GM23338 (cell line): ENCODE results near the gene MICAL2.

Experiments
- CREB1 ChIP-seq: fragments of 250-450 bp; sonication (Bioruptor Pico); IDR thresholded peaks from 2 replicates; pipeline ENCODE4 v1.5.0; 2020; ENCODE audit warnings: low read depth, mild to moderate bottlenecking, moderate library complexity
- CTCF ChIP-seq, 2 experiments: fragments of 200-600 bp in 1 of 2; sonication (generic) in 1 of 2; conservative IDR thresholded peaks; 2 replicates each; pipeline versions ENCODE4 v1.5.1 to v1.6.1; 2016 to 2017; ENCODE audit warnings: antibody characterized with exemption in 2 of 2, low read depth in 2 of 2, mild to moderate bottlenecking in 2 of 2, moderate library complexity in 1 of 2
- ETS1 ChIP-seq: IDR thresholded peaks from 2 replicates; pipeline ENCODE4 v1.6.1; 2016; ENCODE audit warnings: antibody characterized with exemption
- EZH2 ChIP-seq: fragments of 200-600 bp; sonication (generic); IDR thresholded peaks from one replicate; pipeline ENCODE4 v1.8.0; 2017; ENCODE audit warnings: antibody characterized with exemption, mild to moderate bottlenecking, low read depth; ENCODE audit not compliant: unreplicated experiment
- EZH2phosphoT487 ChIP-seq: fragments of 200-600 bp; sonication (generic); IDR thresholded peaks from one replicate; pipeline ENCODE4 v1.8.1; 2018; ENCODE audit warnings: antibody characterized with exemption; ENCODE audit not compliant: unreplicated experiment
- JUNB ChIP-seq: IDR thresholded peaks from one replicate; pipeline ENCODE4 v1.6.1; 2016; ENCODE audit warnings: antibody characterized with exemption; ENCODE audit not compliant: unreplicated experiment
- NANOG ChIP-seq: IDR thresholded peaks from 2 replicates; pipeline ENCODE4 v1.6.1; 2016; ENCODE audit warnings: antibody characterized with exemption, borderline replicate concordance
- POLR2AphosphoS5 ChIP-seq: IDR thresholded peaks from 2 replicates; pipeline ENCODE4 v1.6.1; 2016; ENCODE audit warnings: antibody characterized with exemption, low read depth
- REST ChIP-seq: IDR thresholded peaks from one replicate; pipeline ENCODE4 v1.6.1; 2018; ENCODE audit warnings: antibody characterized with exemption; ENCODE audit not compliant: unreplicated experiment
- STAT1 ChIP-seq: IDR thresholded peaks from one replicate; pipeline ENCODE4 v1.6.1; 2016; ENCODE audit warnings: antibody characterized with exemption; ENCODE audit not compliant: unreplicated experiment
- ZNF114 ChIP-seq: fragments of 250-450 bp; sonication (Bioruptor Pico); IDR thresholded peaks from 2 replicates; pipeline ENCODE4 v1.5.0; 2020; ENCODE audit warnings: mild to moderate bottlenecking, moderate library complexity
- ZNF331 ChIP-seq: fragments of 250-450 bp; sonication (Bioruptor Pico); IDR thresholded peaks from 2 replicates; pipeline ENCODE4 v1.5.0; 2020; ENCODE audit warnings: low read depth, mild to moderate bottlenecking, moderate library complexity

- TF ChIP-seq CTCF (conservative IDR thresholded peaks at IDR 0.05; ENCODE audit: low read depth in 2 of 2) (no peak), EZH2phosphoT487 (no peak), POLR2AphosphoS5 (no peak), REST (no peak), EZH2 (no peak), CREB1 (no peak), STAT1 (no peak), NANOG (no peak), JUNB (no peak), ZNF331 (CRISPR knock-in tag) (no peak), ZNF114 (CRISPR knock-in tag) (no peak), ETS1 (no peak)
Measured at GRCh38 chr11:12279672-12280108, 169.3 kb downstream of the MICAL2 start.
